ENCODE data around the gene FAM162A.
"Not testable (repeated sequence)": the region's sequence is repeated elsewhere in the genome, so short reads cannot be mapped to it uniquely, and the experiment has no call there.

Gene FAM162A

DNA sequence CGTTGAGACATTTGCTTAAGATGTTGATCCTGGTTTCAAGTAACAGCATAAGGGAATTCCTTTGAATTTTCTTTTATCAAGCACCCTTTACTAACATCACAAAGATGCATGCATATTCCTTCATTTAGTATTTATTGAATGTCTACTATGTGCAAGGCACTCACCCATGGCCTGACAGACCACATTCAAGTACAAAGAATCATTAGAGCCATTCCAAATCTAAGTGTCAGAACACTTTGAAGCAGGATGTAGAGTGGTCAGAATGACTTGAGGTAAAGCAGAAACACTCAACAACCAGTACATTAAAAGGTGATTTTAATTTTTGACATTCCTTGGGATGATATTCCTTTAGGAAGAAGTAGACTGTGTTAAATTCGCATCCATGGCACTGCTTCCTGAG is 37.9 kb downstream of the FAM162A start:
- no peak for DNase-seq

GRCh38 chr3:122427857-122428471 is 44.0 kb downstream of the FAM162A start:
- DNase-seq = no peak

GRCh38 chr3:122430371-122430770 is 46.4 kb downstream of the FAM162A start:
- no peak for DNase-seq

DNA sequence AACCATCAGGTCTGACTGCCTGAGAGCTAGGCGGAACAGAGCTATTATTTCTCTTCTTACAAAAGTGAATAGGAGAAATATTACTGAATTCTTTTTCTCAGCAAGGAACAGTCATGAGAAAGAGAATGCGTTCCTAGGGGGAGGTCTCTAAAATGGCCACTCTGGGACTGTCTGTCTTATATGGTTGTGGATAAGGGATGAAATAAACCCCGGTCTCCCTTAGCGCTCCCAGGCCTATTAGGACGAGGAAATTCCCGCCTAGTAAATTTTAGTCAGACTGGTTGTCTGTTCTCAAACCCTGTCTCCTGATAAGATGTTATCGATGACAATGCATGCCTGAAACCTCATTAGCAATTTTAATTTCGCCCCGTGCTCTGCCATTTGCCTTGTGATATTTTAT is 52.0 kb downstream of the FAM162A start:
- DNase-seq = no peak

DNA sequence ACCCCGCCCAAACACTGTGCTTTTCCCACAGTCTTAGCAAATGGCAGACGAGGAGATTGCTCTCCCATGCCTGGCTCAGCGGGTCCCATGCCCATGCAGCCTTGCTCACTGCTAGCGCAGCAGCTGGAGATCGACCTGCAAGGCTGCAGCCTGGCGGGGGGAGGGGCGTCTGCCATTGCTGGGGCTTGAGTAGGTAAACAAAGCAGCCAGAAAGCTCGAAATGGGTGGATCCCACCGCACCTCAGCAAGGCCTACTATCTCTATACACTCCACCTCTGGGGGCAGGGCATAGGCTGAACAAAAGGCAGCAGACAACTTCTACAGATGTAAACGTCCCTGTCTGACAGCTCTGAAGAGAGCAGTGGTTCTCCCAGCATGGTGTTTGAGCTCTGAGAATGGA is 59.1 kb downstream of the FAM162A start:
- no peak for DNase-seq

DNA sequence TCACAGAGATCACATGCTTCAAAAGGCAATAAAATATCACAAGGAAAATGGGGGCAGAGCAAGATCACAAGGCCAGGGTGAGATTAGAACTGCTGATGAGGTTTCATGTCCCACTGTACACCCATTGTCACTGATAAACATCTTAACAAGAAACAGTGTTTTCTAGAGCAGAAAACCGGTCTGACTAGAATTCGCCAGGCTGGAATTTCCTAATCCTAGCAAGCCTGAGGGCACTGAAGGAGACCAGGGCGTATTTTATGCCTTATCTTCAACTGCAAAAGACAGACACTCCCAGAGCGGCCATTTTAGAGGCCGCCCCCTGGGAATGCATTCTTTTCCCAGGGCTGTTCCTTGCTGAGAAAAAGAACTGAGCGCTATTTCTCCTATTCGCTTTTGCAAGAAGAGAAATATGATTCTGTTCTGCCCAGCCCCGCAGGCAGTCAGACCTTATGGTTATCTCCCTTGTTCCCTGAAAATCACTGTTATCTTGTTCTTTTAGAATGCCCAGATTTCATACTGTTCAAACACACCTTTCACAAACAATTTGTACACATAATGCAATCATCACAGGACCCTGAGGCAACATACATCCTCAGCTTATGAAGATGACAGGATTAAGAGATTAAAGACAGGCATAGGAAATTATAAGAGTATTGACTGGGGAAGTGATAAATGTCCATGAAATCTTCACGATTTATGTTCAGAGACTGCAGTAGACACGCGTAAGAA is 59.9 kb downstream of the FAM162A start:
- DNase-seq = not testable (repeated sequence)

- not testable (repeated sequence) for DNase-seq
Measured at GRCh38 chr3:122444491-122444887, 60.5 kb downstream of the FAM162A start.

GRCh38 chr3:122448218-122448617 is 64.2 kb downstream of the FAM162A start:
- DNase-seq = not testable (repeated sequence)

GRCh38 chr3:122451371-122451770 is 67.4 kb downstream of the FAM162A start:
- DNase-seq = no peak

DNA sequence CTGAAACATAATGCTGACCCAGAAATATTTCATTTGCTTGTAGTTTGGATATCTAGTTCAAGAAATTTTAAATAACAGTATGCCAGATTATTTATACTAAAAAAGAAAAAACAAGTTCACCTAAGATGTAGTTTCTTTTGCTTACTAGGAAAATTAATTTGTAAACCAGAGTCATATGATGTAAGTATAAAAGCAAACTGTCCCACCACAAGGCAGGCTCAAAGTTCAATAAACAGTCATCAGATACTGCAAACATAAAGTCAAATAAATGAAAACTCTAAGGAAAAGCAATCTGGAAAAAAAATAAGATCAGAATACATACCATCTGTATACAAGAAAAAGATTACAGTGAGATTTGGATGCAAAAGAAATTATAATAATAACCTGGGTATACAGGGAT is 72.1 kb downstream of the FAM162A start:
- no peak for DNase-seq

- DNase-seq = no peak
Measured at GRCh38 chr3:122457706-122458105, 73.7 kb downstream of the FAM162A start.

GRCh38 chr3:122458992-122459391 is 75.0 kb downstream of the FAM162A start:
- peak; percentile 53 for DNase-seq

GRCh38 chr3:122461806-122462205 is 77.8 kb downstream of the FAM162A start:
- DNase-seq = no peak

All from inflammatory macrophage treated with lipopolysaccharide for 4 hours (primary cell).